Right lobe of liver (tissue), 6 donors: ENCODE results near the gene FAM89B. TPM values are rescaled to one million over a fixed set of nuclear protein-coding genes. Genes with fewer than 3 reads are reported as not detected.

ENCODE experiments used
- ATAC-seq, 4 donors: fragments of 200-7000 bp; cut with Tn5 transposase; one replicate each; pipeline ENCODE4 v1.9.1; 2020; ENCODE audit warnings: mild to moderate bottlenecking in 4 of 4, moderate library complexity in 4 of 4
- DNase-seq, 3 donors: peaks; one replicate each; pipeline ENCODE4 v3.0.0-alpha.2; 2020
- H3K27ac ChIP-seq, 3 donors: fragments of 200-600 bp; one replicate each; pipeline ENCODE4 v1.8.0; 2022
- H3K27me3 ChIP-seq, 2 donors: fragments of 200-600 bp; one replicate each; pipeline ENCODE4 v1.8.0; 2022
- H3K36me3 ChIP-seq, 4 donors: fragments of 200-600 bp; sonication (generic) in 1 of 4; one replicate each; pipeline versions ENCODE4 v1.5.1 to v1.8.0; 2017 to 2022; ENCODE audit warnings: control low read depth in 1 of 4
- H3K4me1 ChIP-seq, 4 donors: fragments of 200-600 bp; sonication (generic) in 1 of 4; one replicate each; pipeline versions ENCODE4 v1.5.1 to v1.8.0; 2017 to 2022; ENCODE audit warnings: control low read depth in 1 of 4
- H3K4me3 ChIP-seq, 3 donors: fragments of 200-600 bp; one replicate each; pipeline ENCODE4 v1.8.0; 2022
- H3K9me3 ChIP-seq, 4 donors: fragments of 200-600 bp; sonication (generic) in 1 of 4; one replicate each; pipeline versions ENCODE4 v1.5.1 to v1.8.0; 2017 to 2022; ENCODE audit warnings: control low read depth in 1 of 4
- CTCF ChIP-seq, 4 donors: fragments of 200-600 bp in 3 of 4; fragments of 450-650 bp in 1 of 4; IDR thresholded peaks; one replicate each; pipeline versions ENCODE4 v1.5.1 to v1.8.0; 2016 to 2022; ENCODE audit warnings: antibody characterized with exemption in 4 of 4, mild to moderate bottlenecking in 2 of 4
- POLR2A ChIP-seq: fragments of 450-650 bp; IDR thresholded peaks from one replicate; pipeline ENCODE4 v1.6.1; 2017; ENCODE audit warnings: antibody characterized with exemption, mild to moderate bottlenecking
- WGBS: methylation state at CpG from one replicate; pipeline ENCODE4 v1.1.6; 2018; ENCODE audit warnings: low coverage, low lambda C conversion rate; ENCODE audit not compliant: insufficient coverage; ENCODE audit errors: missing lambda C conversion rate; 5-methylcytosine and 5-hydroxymethylcytosine counted together
- intact Hi-C, 2 donors: fragments of 100-400 bp; cut with DNase I; formaldehyde crosslinking; loops; one replicate each; pipeline versions ENCODE4 v1.11.2 to v1.14.1; 2022
- total RNA-seq, 6 experiments: library from RNA; depleted of rRNA in 2 of 6; stranded (reverse); fragments of >200 nt in 2 of 6; fragmentation: NEBNext Ultra II Directional in 3 of 6; extraction: Animal tissue kit (Norgen Biotek cat#: 25700) in 3 of 6; gene quantifications; one replicate each; pipeline versions ENCODE4 v1.1.0 to v1.2.4, GENCODE V29; 2016 to 2023
- donor health status: DM: no; HTN: yes; CAD: no.
- donor health status: DM: no; HTN: no; CAD: no.
- donor health status: DM: no; HTN: no; CAD: no.
- donor health status: DM: no; HTN: yes; CAD: no.
- donor health status: DM: no; HTN: yes; CAD: no.

FAM89B gene
- total RNA-seq, 6 experiments from 2014 or later, result 12.8 to 20.6 (median 14.6) TPM

GRCh38 chr11:65581928-65582327 is 9.6 kb downstream of the FAM89B start:
- no peak overlapping the region for H3K4me3 ChIP-seq
- WGBS, result no CpG with 5 or more reads among the region's 3 CpGs
- no peak for ATAC-seq
- intact Hi-C loops, result no loop called here
- DNase-seq, result no peak
- no peak overlapping the region for H3K27ac ChIP-seq
- no peaks in the 10 kb centered on the region for H3K36me3 ChIP-seq
- TF ChIP-seq POLR2A, result no peak
- TF ChIP-seq CTCF (IDR thresholded peaks at IDR 0.05), result no peak
- H3K9me3 ChIP-seq, result no peaks in the 10 kb centered on the region
- H3K27me3 ChIP-seq, result no peaks in the 10 kb centered on the region
- peaks cover 0 to 8% (median 0%) of the 10 kb centered on the region in 4 donors for H3K4me1 ChIP-seq

DNA sequence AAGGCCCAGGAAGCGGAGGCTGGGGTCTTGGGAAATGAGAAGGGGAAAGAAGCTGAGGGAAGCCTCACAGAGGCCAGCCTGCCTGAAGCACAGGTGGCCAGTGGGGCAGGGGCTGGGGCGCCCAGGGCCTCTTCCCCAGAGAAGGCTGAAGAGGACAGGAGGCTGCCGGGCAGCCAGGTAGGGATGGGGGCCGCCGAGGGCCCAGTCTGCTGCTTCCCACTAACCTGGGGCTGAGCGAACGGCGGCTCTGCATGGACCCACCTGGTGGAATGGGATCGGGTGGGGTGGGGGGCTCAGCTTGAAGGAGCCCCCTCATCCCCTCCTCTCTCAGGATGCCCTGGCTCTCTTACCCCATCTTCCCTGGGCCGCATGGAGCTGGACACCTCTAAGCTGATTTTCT is 11.3 kb downstream of the FAM89B start:
- DNase-seq, result no peak
- ATAC-seq, result no peak
- Histone ChIP-seq H3K4me3 (no peak overlapping the region), H3K27me3 (no peaks in the 10 kb centered on the region), H3K9me3 (no peaks in the 10 kb centered on the region), H3K36me3 (no peaks in the 10 kb centered on the region), H3K27ac (no peak overlapping the region), H3K4me1 (no peaks in the 10 kb centered on the region)
- intact Hi-C loops, result no loop called here
- TF ChIP-seq CTCF (IDR thresholded peaks at IDR 0.05), result no peak
- no peak for TF ChIP-seq POLR2A
- 89% methylated on average over 1 of the region's 10 CpGs for WGBS

DNA sequence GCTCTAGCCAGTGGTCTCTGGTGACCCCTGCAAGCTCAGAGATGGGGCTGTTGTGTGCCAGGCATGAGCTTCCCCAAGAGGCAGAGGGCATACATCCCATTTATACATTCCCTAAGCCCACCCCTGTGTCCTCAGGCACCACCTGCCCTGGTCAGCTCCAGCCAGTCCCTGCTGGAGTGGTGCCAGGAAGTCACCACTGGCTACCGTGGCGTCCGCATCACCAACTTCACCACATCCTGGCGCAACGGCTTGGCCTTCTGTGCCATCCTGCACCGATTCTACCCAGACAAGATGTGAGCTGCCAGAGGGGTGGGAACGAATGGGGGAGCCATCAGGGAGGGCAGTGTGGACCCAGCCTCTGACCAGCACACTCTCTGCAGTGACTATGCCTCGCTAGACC is 11.8 kb downstream of the FAM89B start:
- H3K36me3 ChIP-seq, result no peaks in the 10 kb centered on the region
- H3K27me3 ChIP-seq, result no peaks in the 10 kb centered on the region
- intact Hi-C loops, result no loop called here
- no peaks in the 10 kb centered on the region for H3K9me3 ChIP-seq
- TF ChIP-seq POLR2A, result no peak
- TF ChIP-seq CTCF (IDR thresholded peaks at IDR 0.05), result no peak
- WGBS, result no CpG with 5 or more reads among the region's 8 CpGs
- no peak overlapping the region for H3K27ac ChIP-seq
- H3K4me3 ChIP-seq, result no peak overlapping the region
- H3K4me1 ChIP-seq, result no peaks in the 10 kb centered on the region
- no peak for ATAC-seq
- no peak for DNase-seq

DNA sequence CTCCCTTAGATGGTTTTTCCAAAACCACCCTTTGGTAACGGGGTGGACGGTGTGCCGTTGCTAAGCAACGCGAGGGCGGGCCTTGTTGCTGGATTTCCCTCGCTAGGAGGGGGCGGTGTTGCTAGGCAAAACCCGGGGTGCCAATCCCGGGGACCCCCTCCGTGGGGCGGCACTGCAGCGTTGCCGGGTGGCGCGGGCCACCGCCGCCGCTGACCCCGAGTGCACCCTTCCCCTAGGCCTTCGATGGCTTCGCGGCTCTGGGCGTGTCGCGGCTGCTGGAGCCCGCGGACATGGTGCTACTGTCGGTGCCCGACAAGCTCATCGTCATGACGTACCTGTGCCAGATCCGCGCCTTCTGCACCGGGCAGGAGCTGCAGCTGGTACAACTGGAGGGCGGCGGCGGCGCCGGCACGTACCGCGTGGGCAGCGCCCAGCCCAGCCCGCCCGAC is 12.4 kb downstream of the FAM89B start:
- H3K36me3 ChIP-seq, result no peaks in the 10 kb centered on the region
- no peak overlapping the region for H3K4me3 ChIP-seq
- no peak for ATAC-seq
- no peaks in the 10 kb centered on the region for H3K9me3 ChIP-seq
- intact Hi-C loops, result no loop called here
- no peak overlapping the region for H3K27ac ChIP-seq
- 63% methylated on average over 11 of the region's 46 CpGs for WGBS
- no peaks in the 10 kb centered on the region for H3K27me3 ChIP-seq
- H3K4me1 ChIP-seq, result no peaks in the 10 kb centered on the region
- DNase-seq, result no peak
- TF ChIP-seq CTCF (IDR thresholded peaks at IDR 0.05) (no peak), POLR2A (no peak)
